Measurements from ENCODE around the gene SRPK2.

GRCh38 chr7:105285118-105285874, 103.4 kb downstream of the SRPK2 start:
- TF ChIP-seq CTCF (IDR thresholded peaks at IDR 0.05) (no peak), POLR2A (IDR thresholded peaks at IDR 0.05) (no peak), POLR2AphosphoS5 (IDR thresholded peaks at IDR 0.05) (no peak)

Data from prostate gland (tissue), 2 donors.